Sigmoid colon (tissue), 4 donors: ENCODE results near the gene SLC14A1.

Experiments used
- EP300 ChIP-seq, 4 donors: sonication (generic); formaldehyde crosslinking; IDR thresholded peaks; one replicate each; pipeline ENCODE4 v1.6.1; 2017; ENCODE audit warnings: antibody characterized with exemption in 4 of 4
- POLR2A ChIP-seq, 2 donors: fragments of 450-650 bp; IDR thresholded peaks; one replicate each; pipeline ENCODE4 v1.6.1; 2016; ENCODE audit warnings: antibody characterized with exemption in 2 of 2, mild to moderate bottlenecking in 2 of 2, moderate library complexity in 2 of 2
- POLR2AphosphoS5 ChIP-seq, 4 donors: sonication (generic); formaldehyde crosslinking; IDR thresholded peaks; one replicate each; pipeline ENCODE4 v1.6.1; 2017; ENCODE audit warnings: antibody characterized with exemption in 4 of 4
- TF ChIP-seq, protein P1 (sequence below), 4 experiments: fragments of 450-650 bp in 3 of 4; fragments of 200-600 bp in 1 of 4; IDR thresholded peaks; one replicate each; pipeline ENCODE4 v1.5.1; 2016 to 2019; ENCODE audit warnings: antibody characterized with exemption in 4 of 4, mild to moderate bottlenecking in 3 of 4, moderate library complexity in 2 of 4

DNA sequence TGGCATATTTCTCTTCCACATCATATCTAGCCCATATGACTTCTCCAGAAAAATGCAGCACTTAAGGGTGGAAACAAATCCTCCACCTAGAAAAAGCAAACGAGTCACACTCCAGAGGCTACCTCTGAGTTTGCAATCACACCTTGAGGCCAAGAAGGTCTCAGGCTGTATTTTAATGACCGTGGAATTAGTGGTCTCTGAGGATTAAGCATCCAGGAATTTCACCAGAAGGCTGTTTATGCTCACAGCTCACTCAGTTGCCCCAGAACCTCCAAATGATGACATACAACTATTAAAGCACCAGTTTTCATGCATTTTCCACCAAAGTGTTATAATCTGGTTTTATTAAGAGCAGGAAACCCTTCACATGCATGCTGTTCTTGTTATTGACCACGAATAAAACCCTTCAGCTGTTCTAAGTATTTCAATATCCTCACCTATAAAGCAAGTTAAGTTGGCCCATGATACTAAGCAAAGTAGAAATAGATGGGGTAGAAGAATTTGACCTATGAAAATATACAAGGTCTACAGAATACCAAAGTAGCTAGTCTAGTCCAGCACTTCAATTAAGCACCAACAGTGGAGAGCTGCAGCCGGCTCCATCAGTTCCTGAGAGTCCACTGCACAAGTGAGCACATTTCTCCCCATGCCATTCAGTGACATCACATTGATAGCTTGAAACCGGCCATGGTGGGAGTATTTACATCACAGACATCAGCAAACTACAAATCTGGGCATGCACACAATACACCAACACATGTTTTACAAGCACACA, 39.5 kb upstream of the SLC14A1 start:
- TF ChIP-seq, protein P1, sequence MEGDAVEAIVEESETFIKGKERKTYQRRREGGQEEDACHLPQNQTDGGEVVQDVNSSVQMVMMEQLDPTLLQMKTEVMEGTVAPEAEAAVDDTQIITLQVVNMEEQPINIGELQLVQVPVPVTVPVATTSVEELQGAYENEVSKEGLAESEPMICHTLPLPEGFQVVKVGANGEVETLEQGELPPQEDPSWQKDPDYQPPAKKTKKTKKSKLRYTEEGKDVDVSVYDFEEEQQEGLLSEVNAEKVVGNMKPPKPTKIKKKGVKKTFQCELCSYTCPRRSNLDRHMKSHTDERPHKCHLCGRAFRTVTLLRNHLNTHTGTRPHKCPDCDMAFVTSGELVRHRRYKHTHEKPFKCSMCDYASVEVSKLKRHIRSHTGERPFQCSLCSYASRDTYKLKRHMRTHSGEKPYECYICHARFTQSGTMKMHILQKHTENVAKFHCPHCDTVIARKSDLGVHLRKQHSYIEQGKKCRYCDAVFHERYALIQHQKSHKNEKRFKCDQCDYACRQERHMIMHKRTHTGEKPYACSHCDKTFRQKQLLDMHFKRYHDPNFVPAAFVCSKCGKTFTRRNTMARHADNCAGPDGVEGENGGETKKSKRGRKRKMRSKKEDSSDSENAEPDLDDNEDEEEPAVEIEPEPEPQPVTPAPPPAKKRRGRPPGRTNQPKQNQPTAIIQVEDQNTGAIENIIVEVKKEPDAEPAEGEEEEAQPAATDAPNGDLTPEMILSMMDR (IDR thresholded peaks at IDR 0.05), result no peak
- no peak for TF ChIP-seq POLR2A (IDR thresholded peaks at IDR 0.05)
- no peak for TF ChIP-seq POLR2AphosphoS5 (IDR thresholded peaks at IDR 0.05)
- TF ChIP-seq EP300 (IDR thresholded peaks at IDR 0.05), result no peak
